Caki2 (cell line): ENCODE results near the gene TBC1D22A. TPM values are rescaled to one million over a fixed set of nuclear protein-coding genes. Genes with fewer than 3 reads are reported as not detected.

Experiments
- DNase-seq: peaks from one replicate; pipeline ENCODE4 v3.0.0-alpha.2; 2015; ENCODE audit warnings: low read depth
- in situ Hi-C: cut with HindIII; loops from 2 replicates; pipeline ENCODE4 v1.10.0; 2016; ENCODE audit warnings: low sequenced_read_pairs, low pct_unique_long_range_greater_than_20kb, mixed read lengths
- total RNA-seq: library from RNA; depleted of rRNA; stranded (reverse); fragments of >200 nt; shearing (Covaris generic); gene quantifications from 2 replicates; pipeline ENCODE4 v1.2.3, GENCODE V29; 2014; ENCODE audit warnings: low replicate concordance

Gene TBC1D22A
- total RNA-seq, 1 experiment from 2014 or later, result 15.0 TPM

- no peak for DNase-seq
- in situ Hi-C loops, result no loop called here
These were observed 12.5 kb upstream of the TBC1D22A start for GRCh38 chr22:46749682-46750529.

- DNase-seq, result no peak
- in situ Hi-C loops, result no loop called here
These were observed 12.0 kb upstream of the TBC1D22A start for GRCh38 chr22:46750530-46750800.

GRCh38 chr22:46750863-46751443 lies 11.5 kb upstream of the TBC1D22A start:
- no peak for DNase-seq
- in situ Hi-C loops, result no loop called here

- in situ Hi-C loops, result no loop called here
- DNase-seq, result no peak
These were observed 10.0 kb upstream of the TBC1D22A start for GRCh38 chr22:46752286-46752987.

- DNase-seq, result no peak
- in situ Hi-C loops, result no loop called here
These were observed 9.5 kb upstream of the TBC1D22A start for GRCh38 chr22:46752988-46753310.

- in situ Hi-C loops, result no loop called here
- no peak for DNase-seq
These were observed 9.1 kb upstream of the TBC1D22A start for GRCh38 chr22:46753360-46753759.

GRCh38 chr22:46753761-46754109 lies 8.7 kb upstream of the TBC1D22A start:
- in situ Hi-C loops, result no loop called here
- DNase-seq, result no peak

- in situ Hi-C loops, result no loop called here
- peak; percentile 98 for DNase-seq
These were observed 8.2 kb upstream of the TBC1D22A start for GRCh38 chr22:46754110-46754799.

- no peak for DNase-seq
- in situ Hi-C loops, result no loop called here
These were observed 7.6 kb upstream of the TBC1D22A start for GRCh38 chr22:46754826-46755225.

- no peak for DNase-seq
- in situ Hi-C loops, result no loop called here
These were observed 6.9 kb upstream of the TBC1D22A start for GRCh38 chr22:46755525-46755924.

- DNase-seq, result no peak
- in situ Hi-C loops, result no loop called here
These were observed 6.4 kb upstream of the TBC1D22A start for GRCh38 chr22:46756097-46756496.

- in situ Hi-C loops, result no loop called here
- no peak for DNase-seq
These were observed 5.3 kb upstream of the TBC1D22A start for GRCh38 chr22:46757104-46757503.

GRCh38 chr22:46758121-46758520 lies 4.3 kb upstream of the TBC1D22A start:
- in situ Hi-C loops, result no loop called here
- DNase-seq, result no peak

- in situ Hi-C loops, result no loop called here
- DNase-seq, result peak; percentile 49
These were observed 3.6 kb upstream of the TBC1D22A start for GRCh38 chr22:46758867-46759290.

- in situ Hi-C loops, result no loop called here
- no peak for DNase-seq
These were observed 1.4 kb upstream of the TBC1D22A start for GRCh38 chr22:46761017-46761416.

- DNase-seq, result no peak
- in situ Hi-C loops, result no loop called here
These were observed 762 bp upstream of the TBC1D22A start for GRCh38 chr22:46761539-46762237.

GRCh38 chr22:46763051-46763705 lies 728 bp downstream of the TBC1D22A start:
- in situ Hi-C loops, result no loop called here

GRCh38 chr22:46764140-46764680 lies 1.8 kb downstream of the TBC1D22A start:
- no peak for DNase-seq
- in situ Hi-C loops, result no loop called here

More at GRCh38 chr22:46763051-46763705, 728 bp downstream of the TBC1D22A start:
- DNase-seq, result peak; percentile 39
